Lower lobe of right lung (tissue), 2 donors: ENCODE results near the gene RALB. TPM values are rescaled to one million over a fixed set of nuclear protein-coding genes. Genes with fewer than 3 reads are reported as not detected.
A peak's percentile ranks its signal among the peaks of the same experiment; 100 is the strongest.

Experiments
- ATAC-seq, 2 donors: fragments of 200-7000 bp; cut with Tn5 transposase; one replicate each; pipeline ENCODE4 v1.9.1; 2020 to 2022; ENCODE audit warnings: mild to moderate bottlenecking in 2 of 2, moderate library complexity in 2 of 2
- DNase-seq: peaks from one replicate; pipeline ENCODE4 v3.0.0-alpha.2; 2020
- H3K27ac ChIP-seq: fragments of 200-600 bp; one replicate; pipeline ENCODE4 v1.8.0; 2022
- H3K27me3 ChIP-seq: fragments of 200-600 bp; one replicate; pipeline ENCODE4 v1.8.0; 2022; ENCODE audit warnings: low read depth
- H3K36me3 ChIP-seq: fragments of 200-600 bp; one replicate; pipeline ENCODE4 v1.8.0; 2022; ENCODE audit warnings: mild to moderate bottlenecking
- H3K4me1 ChIP-seq: fragments of 200-600 bp; one replicate; pipeline ENCODE4 v1.8.0; 2022
- H3K4me3 ChIP-seq: fragments of 200-600 bp; one replicate; pipeline ENCODE4 v1.8.0; 2022; ENCODE audit warnings: mild to moderate bottlenecking
- H3K9me3 ChIP-seq: fragments of 200-600 bp; one replicate; pipeline ENCODE4 v1.8.0; 2022
- CTCF ChIP-seq: fragments of 200-600 bp; IDR thresholded peaks from one replicate; pipeline ENCODE4 v1.8.0; 2022; ENCODE audit warnings: antibody characterized with exemption, mild to moderate bottlenecking
- intact Hi-C: fragments of 100-400 bp; cut with DNase I; formaldehyde crosslinking; loops from one replicate; pipeline ENCODE4 v1.11.0; 2022
- total RNA-seq: library from RNA; stranded (reverse); fragmentation: NEBNext Ultra II Directional; extraction: Animal tissue kit (Norgen Biotek cat#: 25700); gene quantifications from one replicate; pipeline ENCODE4 v1.2.1, GENCODE V29; 2021
- donor health status: DM: no; HTN: yes; CAD: no; lungs with severe emphysema.

RALB gene
- total RNA-seq, 1 donor from 2014 or later, result 65.8 TPM

- intact Hi-C loops, result loop anchor here (5.0 kb wide), 1 partner anchor 339 kb away; no protein-coding TSS in a partner anchor
- Histone ChIP-seq H3K9me3 (no peaks in the 10 kb centered on the region), H3K27ac (no peak overlapping the region), H3K4me1 (peaks cover 36% of the 10 kb centered on the region), H3K4me3 (peak overlapping the region; percentile 57), H3K27me3 (peaks cover 80% of the 10 kb centered on the region), H3K36me3 (no peaks in the 10 kb centered on the region)
- DNase-seq, result no peak
- ATAC-seq, result no peak
- no peak for TF ChIP-seq CTCF
Measured at GRCh38 chr2:120343100-120343432, 90.4 kb downstream of the RALB start.

DNA sequence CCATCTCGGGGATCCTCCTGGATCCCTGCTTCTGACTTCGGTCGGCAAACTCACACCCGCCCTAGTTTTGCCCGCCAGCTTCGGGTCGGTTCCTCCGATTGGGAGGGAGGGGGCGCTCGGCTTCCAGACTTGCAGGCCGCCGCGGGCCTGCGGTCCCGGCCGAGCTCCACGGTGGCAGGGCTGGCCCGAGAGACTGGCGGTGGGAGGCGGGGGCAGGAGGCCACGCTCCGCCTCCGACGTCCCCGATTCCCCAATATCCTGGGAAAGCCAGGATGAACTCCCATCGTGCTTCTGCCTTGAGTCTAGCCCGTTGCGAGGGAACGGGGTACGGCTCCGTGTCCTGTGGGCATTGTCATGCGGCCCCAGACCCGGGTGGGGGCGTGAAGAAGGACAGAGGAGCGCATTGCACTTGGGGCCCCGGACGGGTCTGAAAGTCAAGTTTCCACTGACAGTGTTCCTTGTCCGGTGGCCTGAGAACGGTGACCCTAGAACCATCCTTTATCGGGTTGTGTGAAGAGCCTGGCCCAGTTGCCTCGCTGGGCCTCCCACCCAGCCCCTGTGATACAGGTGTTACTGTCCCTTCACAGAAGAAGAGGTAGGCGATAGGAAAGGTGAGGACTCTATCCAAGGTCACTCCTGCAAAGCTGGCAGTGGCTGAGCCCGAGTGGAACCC lies 90.9 kb downstream of the RALB start:
- intact Hi-C loops, result loop anchor here (5.0 kb wide), 1 partner anchor 339 kb away; no protein-coding TSS in a partner anchor
- TF ChIP-seq CTCF, result peak; percentile 85
- peak overlapping the region; percentile 57 for H3K4me3 ChIP-seq
- peak; percentile 88 for DNase-seq
- peak; percentile 83 for ATAC-seq
- no peaks in the 10 kb centered on the region for H3K36me3 ChIP-seq
- H3K4me1 ChIP-seq, result peaks cover 41% of the 10 kb centered on the region
- H3K9me3 ChIP-seq, result no peaks in the 10 kb centered on the region
- peak overlapping the region; percentile 11 for H3K27ac ChIP-seq
- peaks cover 81% of the 10 kb centered on the region for H3K27me3 ChIP-seq

Other genes with a start within 250 kb of the RALB start
- gene EPB41L5, start 239.8 kb upstream of the RALB start, total RNA-seq, result 93.7 TPM
- gene TMEM185B, start 29.5 kb upstream of the RALB start, total RNA-seq, result 22.2 TPM
- 5.2 TPM for gene INHBB, start 93.3 kb downstream of the RALB start, total RNA-seq